ENCODE results near the gene ZNF281. TPM values are rescaled to one million over a fixed set of nuclear protein-coding genes. Genes with fewer than 3 reads are reported as not detected.

Gene ZNF281
- total RNA-seq, 1 donor = 45.6 TPM

DNA sequence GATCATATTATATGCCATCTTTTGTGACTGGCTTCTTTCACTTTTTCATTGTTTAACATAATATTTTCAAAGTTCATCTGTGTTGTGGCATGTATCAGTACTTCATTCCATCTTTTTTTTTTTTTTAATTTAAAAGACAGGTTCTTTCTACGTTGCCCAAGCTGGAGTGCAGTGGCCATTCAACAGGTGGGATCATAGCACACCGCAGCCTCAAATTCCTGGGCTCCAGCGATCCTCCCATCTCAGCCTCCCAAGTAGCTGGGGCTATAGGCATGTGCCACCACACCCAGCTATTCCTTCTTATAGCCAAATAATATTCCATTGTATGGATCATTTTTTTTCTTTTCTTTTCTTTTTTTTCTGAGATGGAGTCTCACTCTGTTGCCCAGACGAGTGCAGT lies 34.6 kb upstream of the ZNF281 start:
- no peak for DNase-seq (ENCODE audit: insufficient read length, low spot score, missing footprints)
- Histone ChIP-seq H3K4me2 (ENCODE audit: insufficient read depth, low read length) (no peak overlapping the region), H2AFZ (ENCODE audit: low read length) (no peak overlapping the region), H3K36me3 (ENCODE audit: insufficient read depth, low read length) (no peaks in the 10 kb centered on the region), H3K4me3 (ENCODE audit: insufficient read depth, low read length) (no peak overlapping the region), H3K79me2 (ENCODE audit: insufficient read depth, low read length) (no peaks in the 10 kb centered on the region), H3K27ac (ENCODE audit: low read depth, low read length) (no peak overlapping the region), H3K4me1 (ENCODE audit: insufficient read depth, low read length) (peaks cover 7% of the 10 kb centered on the region), H3K9me3 (ENCODE audit: low read depth, low read length) (no peaks in the 10 kb centered on the region), H4K20me1 (ENCODE audit: insufficient read depth, low read length) (no peaks in the 10 kb centered on the region), H3K27me3 (ENCODE audit: insufficient read depth, low read length) (no peaks in the 10 kb centered on the region)
- TF ChIP-seq, protein P1, sequence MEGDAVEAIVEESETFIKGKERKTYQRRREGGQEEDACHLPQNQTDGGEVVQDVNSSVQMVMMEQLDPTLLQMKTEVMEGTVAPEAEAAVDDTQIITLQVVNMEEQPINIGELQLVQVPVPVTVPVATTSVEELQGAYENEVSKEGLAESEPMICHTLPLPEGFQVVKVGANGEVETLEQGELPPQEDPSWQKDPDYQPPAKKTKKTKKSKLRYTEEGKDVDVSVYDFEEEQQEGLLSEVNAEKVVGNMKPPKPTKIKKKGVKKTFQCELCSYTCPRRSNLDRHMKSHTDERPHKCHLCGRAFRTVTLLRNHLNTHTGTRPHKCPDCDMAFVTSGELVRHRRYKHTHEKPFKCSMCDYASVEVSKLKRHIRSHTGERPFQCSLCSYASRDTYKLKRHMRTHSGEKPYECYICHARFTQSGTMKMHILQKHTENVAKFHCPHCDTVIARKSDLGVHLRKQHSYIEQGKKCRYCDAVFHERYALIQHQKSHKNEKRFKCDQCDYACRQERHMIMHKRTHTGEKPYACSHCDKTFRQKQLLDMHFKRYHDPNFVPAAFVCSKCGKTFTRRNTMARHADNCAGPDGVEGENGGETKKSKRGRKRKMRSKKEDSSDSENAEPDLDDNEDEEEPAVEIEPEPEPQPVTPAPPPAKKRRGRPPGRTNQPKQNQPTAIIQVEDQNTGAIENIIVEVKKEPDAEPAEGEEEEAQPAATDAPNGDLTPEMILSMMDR (IDR thresholded peaks at IDR 0.05; ENCODE audit: extremely low read depth, low read depth, low read length) = no peak

DNA sequence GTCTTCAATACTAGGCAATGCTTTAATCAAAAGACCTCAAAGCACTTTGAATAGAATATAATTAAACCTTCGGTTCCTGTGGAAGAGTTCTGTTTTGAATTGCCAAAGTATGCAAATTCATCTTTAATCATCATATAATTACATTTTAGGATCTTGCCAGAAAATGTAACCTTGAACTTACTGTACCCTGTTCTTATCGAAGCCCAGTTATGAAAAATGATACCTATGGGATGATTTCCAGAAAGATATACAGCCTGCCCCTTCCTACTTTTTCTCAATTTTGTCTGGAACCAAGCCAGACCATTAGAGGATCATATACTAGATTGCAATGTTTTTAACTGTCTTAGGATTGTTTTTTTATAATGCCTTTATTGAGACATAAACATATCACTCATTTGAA lies 34.0 kb upstream of the ZNF281 start:
- Histone ChIP-seq H2AFZ (ENCODE audit: low read length) (no peak overlapping the region), H3K27me3 (ENCODE audit: insufficient read depth, low read length) (no peaks in the 10 kb centered on the region), H3K4me3 (ENCODE audit: insufficient read depth, low read length) (no peak overlapping the region), H3K36me3 (ENCODE audit: insufficient read depth, low read length) (no peaks in the 10 kb centered on the region), H3K9me3 (ENCODE audit: low read depth, low read length) (no peaks in the 10 kb centered on the region), H3K4me2 (ENCODE audit: insufficient read depth, low read length) (no peak overlapping the region), H3K4me1 (ENCODE audit: insufficient read depth, low read length) (peaks cover 13% of the 10 kb centered on the region), H3K79me2 (ENCODE audit: insufficient read depth, low read length) (no peaks in the 10 kb centered on the region), H3K27ac (ENCODE audit: low read depth, low read length) (no peak overlapping the region), H4K20me1 (ENCODE audit: insufficient read depth, low read length) (no peaks in the 10 kb centered on the region)
- TF ChIP-seq, protein P1 (IDR thresholded peaks at IDR 0.05; ENCODE audit: extremely low read depth, low read depth, low read length) = no peak
- no peak for DNase-seq (ENCODE audit: insufficient read length, low spot score, missing footprints)

DNA sequence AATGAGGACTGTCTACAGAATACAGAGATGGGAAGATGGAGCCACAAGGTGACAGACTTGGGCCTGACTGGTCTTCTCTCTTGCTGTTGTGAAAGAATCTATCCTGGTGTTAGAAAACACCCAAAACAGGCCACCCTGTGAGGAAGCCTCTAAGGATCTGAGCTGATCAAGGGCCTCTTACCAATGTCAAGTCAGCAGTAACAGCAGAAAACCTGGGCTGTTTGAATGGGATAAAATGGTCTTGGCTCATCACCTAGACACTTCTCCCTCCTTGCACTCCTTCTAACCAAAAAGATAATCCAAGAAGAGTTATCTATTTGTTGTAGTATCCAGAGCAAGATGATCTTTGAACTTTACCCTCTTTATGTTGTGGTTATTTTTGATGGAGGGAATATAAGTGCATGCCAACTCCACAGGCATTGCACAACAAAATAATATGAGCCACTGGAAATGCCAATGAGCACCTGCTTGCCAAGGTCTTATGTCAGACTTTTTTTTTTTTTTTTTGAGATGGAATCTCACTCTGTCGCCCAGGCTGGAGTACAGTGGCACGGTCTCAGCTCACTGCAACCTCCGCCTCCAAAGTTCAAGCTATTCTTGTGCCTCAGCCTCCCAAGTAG lies 32.8 kb upstream of the ZNF281 start:
- peak; percentile 21 for DNase-seq (ENCODE audit: insufficient read length, low spot score, missing footprints)
- Histone ChIP-seq H3K27me3 (ENCODE audit: insufficient read depth, low read length) (no peaks in the 10 kb centered on the region), H3K9me3 (ENCODE audit: low read depth, low read length) (no peaks in the 10 kb centered on the region), H4K20me1 (ENCODE audit: insufficient read depth, low read length) (no peaks in the 10 kb centered on the region), H3K4me2 (ENCODE audit: insufficient read depth, low read length) (no peak overlapping the region), H3K4me3 (ENCODE audit: insufficient read depth, low read length) (no peak overlapping the region), H2AFZ (ENCODE audit: low read length) (no peak overlapping the region), H3K79me2 (ENCODE audit: insufficient read depth, low read length) (no peaks in the 10 kb centered on the region), H3K27ac (ENCODE audit: low read depth, low read length) (no peak overlapping the region), H3K4me1 (ENCODE audit: insufficient read depth, low read length) (peaks cover 24% of the 10 kb centered on the region), H3K36me3 (ENCODE audit: insufficient read depth, low read length) (no peaks in the 10 kb centered on the region)
- TF ChIP-seq, protein P1 (IDR thresholded peaks at IDR 0.05; ENCODE audit: extremely low read depth, low read depth, low read length) = no peak

DNA sequence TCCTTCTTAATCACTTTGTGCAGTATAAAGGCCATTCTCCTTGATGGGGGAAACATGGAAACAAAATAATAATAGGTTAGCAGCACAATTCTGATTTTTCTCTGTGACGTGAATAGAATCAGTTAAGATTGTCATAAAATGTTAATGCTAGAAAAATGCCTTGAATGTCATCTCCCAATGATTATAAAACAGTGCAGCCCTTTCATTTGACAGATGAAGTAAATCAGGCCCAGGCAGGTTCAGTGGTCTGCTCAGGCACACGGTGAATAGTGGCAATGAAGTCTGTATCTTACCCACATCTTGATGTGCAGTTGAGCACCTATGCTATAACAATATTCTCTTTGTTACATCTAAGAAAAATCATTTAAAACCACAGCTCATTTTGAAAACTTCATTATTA lies 32.2 kb upstream of the ZNF281 start:
- TF ChIP-seq, protein P1 (IDR thresholded peaks at IDR 0.05; ENCODE audit: extremely low read depth, low read depth, low read length) = no peak
- DNase-seq (ENCODE audit: insufficient read length, low spot score, missing footprints) = no peak
- H3K4me1 ChIP-seq (ENCODE audit: insufficient read depth, low read length) = peaks cover 30% of the 10 kb centered on the region
- H4K20me1 ChIP-seq (ENCODE audit: insufficient read depth, low read length) = no peaks in the 10 kb centered on the region
- H3K4me3 ChIP-seq (ENCODE audit: insufficient read depth, low read length) = no peak overlapping the region
- no peak overlapping the region for H3K27ac ChIP-seq (ENCODE audit: low read depth, low read length)
- H3K4me2 ChIP-seq (ENCODE audit: insufficient read depth, low read length) = no peak overlapping the region
- no peaks in the 10 kb centered on the region for H3K9me3 ChIP-seq (ENCODE audit: low read depth, low read length)
- H3K27me3 ChIP-seq (ENCODE audit: insufficient read depth, low read length) = no peaks in the 10 kb centered on the region
- H3K36me3 ChIP-seq (ENCODE audit: insufficient read depth, low read length) = no peaks in the 10 kb centered on the region
- H2AFZ ChIP-seq (ENCODE audit: low read length) = no peak overlapping the region
- H3K79me2 ChIP-seq (ENCODE audit: insufficient read depth, low read length) = no peaks in the 10 kb centered on the region
